LNCAP (cell line): ENCODE results near the gene GRIK3.

Experiments
- CTCF ChIP-seq: fragments of 450-650 bp; IDR thresholded peaks from 2 replicates; pipeline ENCODE4 v1.5.1; 2017; ENCODE audit warnings: mild to moderate bottlenecking

Gene GRIK3

GRCh38 chr1:37041483-37041882 lies 7.2 kb upstream of the GRIK3 start:
- TF ChIP-seq CTCF = no peak

GRCh38 chr1:37040773-37041172 lies 6.5 kb upstream of the GRIK3 start:
- TF ChIP-seq CTCF = no peak

- no peak for TF ChIP-seq CTCF
Observed at GRCh38 chr1:37040261-37040660, 5.9 kb upstream of the GRIK3 start.

- TF ChIP-seq CTCF = no peak
Observed at GRCh38 chr1:37038227-37039093, 4.1 kb upstream of the GRIK3 start.

GRCh38 chr1:37037690-37038089 lies 3.4 kb upstream of the GRIK3 start:
- TF ChIP-seq CTCF = no peak

GRCh38 chr1:37036667-37037053 lies 2.3 kb upstream of the GRIK3 start:
- TF ChIP-seq CTCF = no peak

GRCh38 chr1:37035796-37036666 lies 1.7 kb upstream of the GRIK3 start:
- no peak for TF ChIP-seq CTCF
